IMR-90 (cell line): ENCODE results near the gene ARGLU1. TPM values are rescaled to one million over a fixed set of nuclear protein-coding genes. Genes with fewer than 3 reads are reported as not detected.

Experiments
- ATAC-seq: fragments of 200-7000 bp; cut with Tn5 transposase; 2 replicates; pipeline ENCODE4 v1.9.1; 2020; ENCODE audit warnings: low read depth, mild to moderate bottlenecking, moderate library complexity
- BruUV-seq: library from RNA; stranded (reverse); fragments of 400-500 nt; replicated peaks from 2 replicates; lab custom pipeline; 2021; lab: Mats Ljungman, UMichigan
- CTCF ChIA-PET: fragments of 300-600 bp; formaldehyde crosslinking; extraction: SDS; loops from one replicate; lab custom pipeline; 2021; ENCODE audit warnings: antibody characterized with exemption; lab: Yijun Ruan, JAX
- POLR2A ChIA-PET: fragments of 300-600 bp; sonication (Branson Sonifier 250); formaldehyde crosslinking; loops from one replicate; lab custom pipeline; 2022; ENCODE audit warnings: antibody characterized with exemption; ENCODE audit not compliant: unreplicated experiment; lab: Charles Lee
- DNase-seq: peaks from one replicate; pipeline ENCODE4 v3.0.0; 2013
- H2AFZ ChIP-seq: replicated peaks from 2 replicates; pipeline ENCODE3; 2013; ENCODE audit warnings: low read length, mild to moderate bottlenecking; ENCODE audit not compliant: poor library complexity
- H2AK5ac ChIP-seq: 2 replicates; pipeline ENCODE4 v1.6.1; 2013; ENCODE audit warnings: low read depth, low read length, inconsistent platforms
- H2AK9ac ChIP-seq: replicated peaks from 2 replicates; pipeline ENCODE3; 2013; ENCODE audit warnings: mild to moderate bottlenecking, low read depth, low read length, moderate library complexity; ENCODE audit not compliant: poor library complexity
- H2BK120ac ChIP-seq: 2 replicates; pipeline ENCODE4 v1.6.1; 2013; ENCODE audit warnings: low read depth, low read length, inconsistent platforms
- H2BK15ac ChIP-seq: 3 replicates; pipeline ENCODE4 v1.6.1; 2013; ENCODE audit warnings: low read depth, low read length, inconsistent platforms
- H2BK20ac ChIP-seq: 2 replicates; pipeline ENCODE4 v1.6.1; 2013; ENCODE audit warnings: low read depth, mild to moderate bottlenecking, inconsistent platforms, low read length, moderate library complexity
- H2BK5ac ChIP-seq: 2 replicates; pipeline ENCODE4 v1.6.1; 2013; ENCODE audit warnings: mild to moderate bottlenecking, low read depth, low read length, inconsistent platforms; ENCODE audit not compliant: poor library complexity, severe bottlenecking
- H3K14ac ChIP-seq: replicated peaks from 2 replicates; pipeline ENCODE4 v1.6.1; 2013; ENCODE audit warnings: low read depth, low read length, inconsistent platforms
- H3K18ac ChIP-seq: 2 replicates; pipeline ENCODE4 v1.6.1; 2013; ENCODE audit warnings: low read depth, low read length, control low read depth
- H3K23ac ChIP-seq: 2 replicates; pipeline ENCODE4 v1.6.1; 2013; ENCODE audit warnings: low read depth, low read length, inconsistent platforms
- H3K27ac ChIP-seq: 2 replicates; pipeline ENCODE4 v1.5.1; 2013; ENCODE audit warnings: mild to moderate bottlenecking, control low read depth, low read length; ENCODE audit not compliant: insufficient read depth
- H3K27me3 ChIP-seq: 2 replicates; pipeline ENCODE4 v1.6.1; 2013; ENCODE audit warnings: low read length; ENCODE audit not compliant: control insufficient read depth, insufficient read depth
- H3K36me3 ChIP-seq: 2 replicates; pipeline ENCODE4 v1.6.1; 2013; ENCODE audit warnings: low read length, mixed read lengths; ENCODE audit not compliant: control insufficient read depth, insufficient read depth
- H3K4ac ChIP-seq: 2 replicates; pipeline ENCODE4 v1.6.1; 2013; ENCODE audit warnings: low read depth, low read length, inconsistent platforms
- H3K4me1 ChIP-seq: 2 replicates; pipeline ENCODE4 v1.6.1; 2013; ENCODE audit warnings: low read length, mixed read lengths; ENCODE audit not compliant: control insufficient read depth, insufficient read depth
- H3K4me2 ChIP-seq: 2 replicates; pipeline ENCODE4 v1.6.1; 2013; ENCODE audit warnings: low read depth, mild to moderate bottlenecking, control low read depth, low read length, moderate library complexity
- H3K4me3 ChIP-seq: 2 replicates; pipeline ENCODE4 v1.5.1; 2013; ENCODE audit warnings: low read depth, mild to moderate bottlenecking, control low read depth, low read length, moderate library complexity; ENCODE audit not compliant: insufficient read depth
- H3K56ac ChIP-seq: 2 replicates; pipeline ENCODE4 v1.6.1; 2013; ENCODE audit warnings: low read length, inconsistent platforms; ENCODE audit not compliant: insufficient read depth; ENCODE audit errors: extremely low read depth
- H3K79me1 ChIP-seq, 2 experiments: 2 replicates each; pipeline ENCODE4 v1.6.1; 2013; ENCODE audit warnings: low read length in 2 of 2, inconsistent platforms in 1 of 2, low read depth in 1 of 2
- H3K9ac ChIP-seq: 2 replicates; pipeline ENCODE4 v1.6.1; 2013; ENCODE audit warnings: low read depth, low read length, control low read depth
- H3K9me1 ChIP-seq: 2 replicates; pipeline ENCODE4 v1.6.1; 2013; ENCODE audit warnings: low read length, inconsistent platforms; ENCODE audit not compliant: insufficient read depth
- H3K9me3 ChIP-seq: 2 replicates; pipeline ENCODE4 v1.6.1; 2013; ENCODE audit warnings: low read length; ENCODE audit not compliant: control insufficient read depth, insufficient read depth
- H4K20me1 ChIP-seq: 2 replicates; pipeline ENCODE4 v1.6.1; 2013; ENCODE audit warnings: low read length, inconsistent platforms; ENCODE audit not compliant: insufficient read depth
- H4K5ac ChIP-seq: 2 replicates; pipeline ENCODE4 v1.6.1; 2013; ENCODE audit warnings: mild to moderate bottlenecking, low read depth, low read length, control low read depth
- H4K8ac ChIP-seq, 2 experiments: 2 replicates each; pipeline ENCODE4 v1.6.1; 2013; ENCODE audit warnings: low read depth in 2 of 2, low read length in 2 of 2, control low read depth in 1 of 2, inconsistent platforms in 1 of 2
- H4K91ac ChIP-seq: 2 replicates; pipeline ENCODE4 v1.6.1; 2013; ENCODE audit warnings: low read depth, low read length, inconsistent platforms; ENCODE audit not compliant: insufficient read depth
- CHD1 ChIP-seq: IDR thresholded peaks from 2 replicates; pipeline ENCODE4 v1.6.1; 2012; ENCODE audit warnings: low read depth, low read length, improper control_type of control experiment
- ELK1 ChIP-seq: fragments of 150-350 bp; IDR thresholded peaks from 2 replicates; pipeline ENCODE4 v1.6.1; 2016; ENCODE audit warnings: low read depth, mild to moderate bottlenecking, low read length, moderate library complexity, borderline replicate concordance
- FOS ChIP-seq: fragments of 150-350 bp; IDR thresholded peaks from 2 replicates; pipeline ENCODE4 v1.6.1; 2016; ENCODE audit warnings: low read depth, low read length
- MAFK ChIP-seq: IDR thresholded peaks from 2 replicates; pipeline ENCODE4 v1.6.1; 2012; ENCODE audit warnings: low read depth, low read length, improper control_type of control experiment
- MXI1 ChIP-seq: IDR thresholded peaks from 2 replicates; pipeline ENCODE4 v1.6.1; 2012; ENCODE audit warnings: low read depth, mild to moderate bottlenecking, low read length, moderate library complexity, borderline replicate concordance
- RAD21 ChIP-seq: IDR thresholded peaks from 2 replicates; pipeline ENCODE4 v1.6.1; 2012; ENCODE audit warnings: low read length, improper control_type of control experiment
- USF2 ChIP-seq: fragments of 150-350 bp; IDR thresholded peaks from 2 replicates; pipeline ENCODE4 v1.6.1; 2017; ENCODE audit warnings: mild to moderate bottlenecking, antibody characterized with exemption, low read length, low read depth
- WGBS, 2 experiments: methylation state at CpG; one replicate each; pipeline versions ENCODE4 v1.1.5 to v1.1.7; 2013; ENCODE audit warnings: missing lambda C conversion rate in 2 of 2; ENCODE audit not compliant: insufficient read length in 1 of 2; ENCODE audit errors: extremely low coverage in 2 of 2; 5-methylcytosine and 5-hydroxymethylcytosine counted together
- dilution Hi-C: fragments of 300-500 bp; cut with HindIII; formaldehyde crosslinking; loops from one replicate; pipeline ENCODE4 v1.14.3; 2018; ENCODE audit warnings: low sequenced_read_pairs; ENCODE audit not compliant: unreplicated experiment
- in situ Hi-C: fragments of 300-500 bp; cut with MboI; formaldehyde crosslinking; loops from 3 replicates; pipeline ENCODE4 v1.14.3; 2019; ENCODE audit warnings: low sequenced_read_pairs, inconsistent platforms, mixed read lengths
- intact Hi-C: fragments of 100-400 bp; cut with micrococcal nuclease; formaldehyde crosslinking; loops from 2 replicates; pipeline ENCODE4 v1.10.0; 2022
- polyA plus RNA-seq, 3 experiments: library from polyadenylated mRNA; depleted of rRNA; stranded (reverse); fragments of >200 nt; gene quantifications; 2 replicates each; pipeline ENCODE4 v1.2.3, GENCODE V29; 2012; ENCODE audit warnings: low replicate concordance in 1 of 3
- total RNA-seq: library from RNA; depleted of rRNA; stranded (reverse); fragments of >200 nt; gene quantifications from 2 replicates; pipeline ENCODE4 v1.2.3, GENCODE V29; 2012

ARGLU1 gene
- total and polyA plus RNA-seq, 2 of the 4 experiments (the other 2 are of a cell fraction): 11.1 to 51.4 TPM

GRCh38 chr13:106525865-106526264, 42.1 kb downstream of the ARGLU1 start:
- in situ Hi-C loops: loop anchor here (25.0 kb wide), 2 partner anchors 1089 to 1189 kb away; no protein-coding TSS in a partner anchor
- WGBS, 2 experiments: no CpG with 5 or more reads among the region's 3 CpGs
- CTCF ChIA-PET: no interaction called here

More at GRCh38 chr13:106525865-106526264, 42.1 kb downstream of the ARGLU1 start:
- H4K5ac ChIP-seq: no peak overlapping the region
- no TSS peak for BruUV-seq
- H3K14ac ChIP-seq: no peak overlapping the region
- peaks cover 15 to 42% of the 10 kb centered on the region in 2 experiments; a peak in 2 of 4 replicates for H3K79me1 ChIP-seq
- POLR2A ChIA-PET: interaction anchor here (0.6 kb wide), 1 partner anchor 720 kb away, joined by 4 read pairs; no protein-coding TSS in a partner anchor
- no peaks in the 10 kb centered on the region for H3K9me1 ChIP-seq
- dilution Hi-C loops (no loop called here), intact Hi-C loops (no loop called here)
- no peaks in the 10 kb centered on the region for H3K9me3 ChIP-seq
- H2BK120ac ChIP-seq: no peak overlapping the region
- H2AK5ac ChIP-seq: no peak overlapping the region
- H4K8ac ChIP-seq: no peak overlapping the region
- no peak overlapping the region for H2BK5ac ChIP-seq
- DNase-seq: no peak
- H4K91ac ChIP-seq: no peak overlapping the region
- no peak overlapping the region for H3K4me2 ChIP-seq
- H3K27ac ChIP-seq: no peak overlapping the region
- H2AK9ac ChIP-seq: no peak overlapping the region
- 0 out of 2 replicates have a peak, but pooled peaks cover 2% of the 10 kb centered on the region for H3K4me1 ChIP-seq
- TF ChIP-seq MXI1: no peak
- no peak for TF ChIP-seq CHD1
- TF ChIP-seq ELK1: no peak
- no peak for TF ChIP-seq MAFK
- TF ChIP-seq USF2: no peak
- TF ChIP-seq FOS: no peak
- no peak for TF ChIP-seq RAD21
- H3K4ac ChIP-seq: no peak overlapping the region
- no peak overlapping the region for H3K9ac ChIP-seq
- no peak overlapping the region for H3K4me3 ChIP-seq
- no peak overlapping the region for H2AFZ ChIP-seq
- no peaks in the 10 kb centered on the region for H3K27me3 ChIP-seq
- H4K20me1 ChIP-seq: no peaks in the 10 kb centered on the region
- no peaks in the 10 kb centered on the region for H3K36me3 ChIP-seq
- no peak overlapping the region for H2BK15ac ChIP-seq
- H3K18ac ChIP-seq: no peak overlapping the region
- no peak overlapping the region for H2BK20ac ChIP-seq
- H3K56ac ChIP-seq: no peak overlapping the region
- no peak overlapping the region for H3K23ac ChIP-seq
- no peak for ATAC-seq
